Measurements from ENCODE around the gene FOXP1. TPM values are rescaled to one million over a fixed set of nuclear protein-coding genes. Genes with fewer than 3 reads are reported as not detected.

FOXP1 gene
- total RNA-seq, 1 experiment from 2014 or later = 58.4 TPM

- H3K4me1 ChIP-seq (ENCODE audit: insufficient read depth, low read length, poor library complexity, severe bottlenecking) = no peaks in the 10 kb centered on the region
- CTCF ChIA-PET = no interaction called here
- TF ChIP-seq CTCF (conservative IDR thresholded peaks at IDR 0.05; ENCODE audit: low read depth, low read length) (no peak), EZH2 (IDR thresholded peaks at IDR 0.05; ENCODE audit: borderline replicate concordance, low read depth, low read length, poor library complexity, severe bottlenecking) (no peak)
- no peak overlapping the region for H3K4me3 ChIP-seq (ENCODE audit: low read depth, low read length, poor library complexity, severe bottlenecking)
- H3K27ac ChIP-seq (ENCODE audit: low read depth, low read length, poor library complexity, severe bottlenecking) = no peak overlapping the region
- POLR2A ChIA-PET (ENCODE audit: low non-redundant PET) = no interaction called here
- no peaks in the 10 kb centered on the region for H3K9me3 ChIP-seq (ENCODE audit: low read depth, low read length, poor library complexity, severe bottlenecking)
- BruUV-seq (replicated peaks) = no TSS peak
- no peaks in the 10 kb centered on the region for H3K27me3 ChIP-seq (replicated peaks; ENCODE audit: insufficient read depth, low read depth, low read length, poor library complexity)
- DNase-seq (ENCODE audit: low spot score) = no peak
- intact Hi-C loops (cut with micrococcal nuclease; ENCODE audit: unreplicated experiment) = no loop called here
- H3K36me3 ChIP-seq (ENCODE audit: insufficient read depth, low read length, poor library complexity, severe bottlenecking) = no peaks in the 10 kb centered on the region
These were observed 114.4 kb downstream of the FOXP1 start for GRCh38 chr3:71469138-71469435.

GRCh38 chr3:71468311-71469137 is 115.0 kb downstream of the FOXP1 start:
- CTCF ChIA-PET = no interaction called here

GRCh38 chr3:71466483-71466882 is 117.0 kb downstream of the FOXP1 start:
- Histone ChIP-seq H3K27ac (ENCODE audit: low read depth, low read length, poor library complexity, severe bottlenecking) (no peak overlapping the region), H3K4me1 (ENCODE audit: insufficient read depth, low read length, poor library complexity, severe bottlenecking) (no peaks in the 10 kb centered on the region), H3K9me3 (ENCODE audit: low read depth, low read length, poor library complexity, severe bottlenecking) (no peaks in the 10 kb centered on the region), H3K27me3 (replicated peaks; ENCODE audit: insufficient read depth, low read depth, low read length, poor library complexity) (no peaks in the 10 kb centered on the region), H3K4me3 (ENCODE audit: low read depth, low read length, poor library complexity, severe bottlenecking) (no peak overlapping the region), H3K36me3 (ENCODE audit: insufficient read depth, low read length, poor library complexity, severe bottlenecking) (no peaks in the 10 kb centered on the region)
- no peak for DNase-seq (ENCODE audit: low spot score)
- no peak for TF ChIP-seq CTCF (conservative IDR thresholded peaks at IDR 0.05; ENCODE audit: low read depth, low read length)
- TF ChIP-seq EZH2 (IDR thresholded peaks at IDR 0.05; ENCODE audit: borderline replicate concordance, low read depth, low read length, poor library complexity, severe bottlenecking) = no peak
- BruUV-seq (replicated peaks) = no TSS peak
- CTCF ChIA-PET = no interaction called here
- intact Hi-C loops (cut with micrococcal nuclease; ENCODE audit: unreplicated experiment) = no loop called here
- POLR2A ChIA-PET (ENCODE audit: low non-redundant PET) = no interaction called here

More at GRCh38 chr3:71468311-71469137, 115.0 kb downstream of the FOXP1 start:
- BruUV-seq (replicated peaks) = no TSS peak
- Histone ChIP-seq H3K4me3 (ENCODE audit: low read depth, low read length, poor library complexity, severe bottlenecking) (no peak overlapping the region), H3K27ac (ENCODE audit: low read depth, low read length, poor library complexity, severe bottlenecking) (no peak overlapping the region), H3K9me3 (ENCODE audit: low read depth, low read length, poor library complexity, severe bottlenecking) (no peaks in the 10 kb centered on the region), H3K27me3 (replicated peaks; ENCODE audit: insufficient read depth, low read depth, low read length, poor library complexity) (no peaks in the 10 kb centered on the region), H3K4me1 (ENCODE audit: insufficient read depth, low read length, poor library complexity, severe bottlenecking) (no peaks in the 10 kb centered on the region), H3K36me3 (ENCODE audit: insufficient read depth, low read length, poor library complexity, severe bottlenecking) (no peaks in the 10 kb centered on the region)
- peak; percentile 1 for DNase-seq (ENCODE audit: low spot score)
- TF ChIP-seq EZH2 (IDR thresholded peaks at IDR 0.05; ENCODE audit: borderline replicate concordance, low read depth, low read length, poor library complexity, severe bottlenecking) = no peak
- TF ChIP-seq CTCF (conservative IDR thresholded peaks at IDR 0.05; ENCODE audit: low read depth, low read length) = no peak
- intact Hi-C loops (cut with micrococcal nuclease; ENCODE audit: unreplicated experiment) = no loop called here
- POLR2A ChIA-PET (ENCODE audit: low non-redundant PET) = no interaction called here
